ENCODE data around the gene SPIB.
"Not testable (repeated sequence)": the region's sequence is repeated elsewhere in the genome, so short reads cannot be mapped to it uniquely, and the experiment has no call there.

The SPIB gene

GRCh38 chr19:50432221-50433028, 13.7 kb downstream of the SPIB start, which contains the start of gene MYBPC2:
MYBPC2 (plus strand) TSS chr19:50432892; CDS start chr19:50432954, 62 bp downstream.
- ATAC-seq (ENCODE audit: low read depth) (no peak), DNase-seq (ENCODE audit: low spot score in 2 of 2) (no peak)
- H3K4me3 Mint-ChIP-seq, result peak within 1 kb of the TSS; percentile 86
- H3K27ac Mint-ChIP-seq, result peak within 1 kb of the TSS; percentile 95
- H3K9me3 Mint-ChIP-seq, result no peaks in the 10 kb centered on the region
- no peaks in the 10 kb centered on the region for H3K36me3 Mint-ChIP-seq
- H3K27me3 Mint-ChIP-seq, result no peaks in the 10 kb centered on the region
- H3K4me1 Mint-ChIP-seq, result peaks cover 50% of the 10 kb centered on the region

DNA sequence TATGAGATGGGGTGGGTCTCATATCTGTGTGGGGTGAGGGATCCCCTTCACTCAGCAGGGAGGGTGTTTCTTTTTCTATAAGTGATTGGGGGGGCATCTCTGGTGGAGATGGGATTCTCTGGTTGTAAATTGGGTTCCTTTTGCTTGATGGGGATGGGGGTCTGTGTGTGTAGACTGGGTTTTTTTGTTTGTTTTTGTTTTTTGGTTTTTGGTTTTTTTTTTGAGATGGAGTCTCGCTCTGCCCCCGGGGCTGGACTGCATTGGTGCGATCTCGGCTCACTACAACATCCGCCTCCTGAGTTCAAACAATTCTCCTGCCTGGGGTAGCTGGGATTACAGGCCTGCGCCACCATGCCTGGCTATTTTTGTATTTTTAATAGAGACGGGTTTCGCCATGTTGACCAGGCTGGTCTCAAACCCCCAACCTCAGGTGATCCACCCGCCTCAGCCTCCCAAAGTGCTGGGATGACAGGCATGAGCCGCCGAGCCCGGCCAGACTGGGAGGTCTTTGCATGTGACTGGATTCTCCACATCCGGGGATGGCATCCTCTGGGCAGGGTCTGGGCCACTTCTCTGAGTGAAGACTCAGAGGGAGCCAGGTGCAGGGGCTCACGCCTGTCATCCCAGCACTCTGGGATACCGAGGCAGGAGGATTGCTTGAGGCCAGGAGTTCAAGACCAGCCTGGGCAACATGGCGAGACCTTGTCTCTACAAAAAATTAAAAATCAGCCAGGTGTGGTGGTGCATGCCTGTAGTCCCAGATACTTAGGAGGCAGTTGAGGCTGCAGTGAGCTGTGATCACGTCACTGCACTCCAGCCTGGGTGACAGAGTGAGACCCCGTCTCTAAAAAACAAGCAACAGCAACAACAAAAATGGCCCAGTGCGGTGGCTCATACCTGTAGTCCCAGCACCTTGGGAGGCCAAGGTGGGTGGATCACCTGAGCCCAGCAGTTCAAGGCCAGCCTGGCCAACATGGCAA, 14.8 kb downstream of the SPIB start:
- DNase-seq (ENCODE audit: low spot score in 2 of 2), result no peak
- Mint-ChIP-seq H3K4me1 (peaks cover 52% of the 10 kb centered on the region), H3K4me3 (peak overlapping the region; percentile 82), H3K27me3 (no peaks in the 10 kb centered on the region), H3K36me3 (no peaks in the 10 kb centered on the region), H3K27ac (peak overlapping the region; percentile 95), H3K9me3 (peaks cover 3% of the 10 kb centered on the region)
- no peak for ATAC-seq (ENCODE audit: low read depth)

- H3K4me1 Mint-ChIP-seq, result peaks cover 44% of the 10 kb centered on the region
- DNase-seq (ENCODE audit: low spot score in 2 of 2) (no peak), ATAC-seq (ENCODE audit: low read depth) (no peak)
- H3K36me3 Mint-ChIP-seq, result no peaks in the 10 kb centered on the region
- no peaks in the 10 kb centered on the region for H3K27me3 Mint-ChIP-seq
- peaks cover 3% of the 10 kb centered on the region for H3K9me3 Mint-ChIP-seq
- H3K4me3 Mint-ChIP-seq, result peak overlapping the region; percentile 70
- H3K27ac Mint-ChIP-seq, result peak overlapping the region; percentile 73
These were observed 15.8 kb downstream of the SPIB start for GRCh38 chr19:50434525-50434924.

DNA sequence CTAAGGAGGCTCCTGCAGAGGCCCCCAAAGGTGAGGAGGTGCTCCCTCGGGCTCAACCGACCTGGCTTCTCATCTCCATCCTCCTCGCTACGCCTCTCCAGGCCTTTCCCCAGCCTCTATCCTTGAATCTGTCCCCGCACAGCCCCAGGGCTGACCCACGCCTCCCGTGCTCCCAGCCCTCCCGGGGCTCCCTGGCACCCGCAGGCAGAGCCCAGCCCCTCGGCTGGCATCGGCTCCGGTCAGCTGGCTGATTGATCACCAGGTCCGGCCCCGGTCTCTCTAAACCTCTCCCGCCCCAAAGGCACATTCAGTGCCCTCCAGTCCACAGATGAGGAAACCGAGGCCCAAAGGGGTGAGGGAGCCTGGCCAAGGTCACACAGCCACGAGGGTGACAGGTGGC, 16.5 kb downstream of the SPIB start:
- peak overlapping the region; percentile 30 for H3K27ac Mint-ChIP-seq
- no peaks in the 10 kb centered on the region for H3K27me3 Mint-ChIP-seq
- no peaks in the 10 kb centered on the region for H3K36me3 Mint-ChIP-seq
- DNase-seq (ENCODE audit: low spot score in 2 of 2), result no peak
- H3K9me3 Mint-ChIP-seq, result peaks cover 3% of the 10 kb centered on the region
- H3K4me1 Mint-ChIP-seq, result peaks cover 42% of the 10 kb centered on the region
- ATAC-seq (ENCODE audit: low read depth), result no peak
- no peak overlapping the region for H3K4me3 Mint-ChIP-seq

GRCh38 chr19:50435627-50436026, 16.9 kb downstream of the SPIB start:
- H3K27ac Mint-ChIP-seq, result peak overlapping the region; percentile 54
- H3K9me3 Mint-ChIP-seq, result peaks cover 3% of the 10 kb centered on the region
- ATAC-seq (ENCODE audit: low read depth) (no peak), DNase-seq (ENCODE audit: low spot score in 2 of 2) (no peak)
- H3K4me3 Mint-ChIP-seq, result no peak overlapping the region
- no peaks in the 10 kb centered on the region for H3K36me3 Mint-ChIP-seq
- H3K27me3 Mint-ChIP-seq, result no peaks in the 10 kb centered on the region
- H3K4me1 Mint-ChIP-seq, result peaks cover 42% of the 10 kb centered on the region

DNA sequence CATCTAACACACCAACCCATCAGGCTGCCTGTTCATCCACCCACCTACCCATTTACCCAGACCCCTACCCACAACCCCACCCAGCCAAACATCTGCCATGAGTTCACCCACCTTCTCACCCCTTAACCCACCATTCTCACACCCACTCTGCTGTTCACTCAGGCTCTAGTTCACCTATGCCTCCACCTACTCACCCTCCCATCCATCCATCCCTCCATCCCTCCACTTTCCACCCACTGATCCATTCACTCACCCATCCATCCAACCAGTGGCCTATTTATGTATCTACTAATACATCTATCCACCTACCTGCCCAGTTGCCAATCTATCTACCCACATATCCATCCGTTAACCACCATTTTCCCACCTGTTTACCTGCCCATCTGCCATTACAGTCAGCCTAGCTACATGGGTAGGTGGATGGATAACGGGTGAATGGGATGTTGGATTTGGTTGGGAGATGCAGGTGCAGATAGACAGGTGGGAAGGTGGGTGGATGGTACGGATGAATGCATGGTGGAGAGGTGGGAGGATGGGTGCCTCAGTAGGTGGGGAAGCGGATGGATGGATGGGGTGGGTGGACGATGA, 19.2 kb downstream of the SPIB start:
- peaks cover 29% of the 10 kb centered on the region for H3K4me1 Mint-ChIP-seq
- ATAC-seq (ENCODE audit: low read depth) (no peak), DNase-seq (ENCODE audit: low spot score in 2 of 2) (no peak)
- no peaks in the 10 kb centered on the region for H3K27me3 Mint-ChIP-seq
- H3K36me3 Mint-ChIP-seq, result no peaks in the 10 kb centered on the region
- H3K9me3 Mint-ChIP-seq, result peaks cover 3% of the 10 kb centered on the region
- H3K4me3 Mint-ChIP-seq, result no peak overlapping the region
- H3K27ac Mint-ChIP-seq, result no peak overlapping the region

DNA sequence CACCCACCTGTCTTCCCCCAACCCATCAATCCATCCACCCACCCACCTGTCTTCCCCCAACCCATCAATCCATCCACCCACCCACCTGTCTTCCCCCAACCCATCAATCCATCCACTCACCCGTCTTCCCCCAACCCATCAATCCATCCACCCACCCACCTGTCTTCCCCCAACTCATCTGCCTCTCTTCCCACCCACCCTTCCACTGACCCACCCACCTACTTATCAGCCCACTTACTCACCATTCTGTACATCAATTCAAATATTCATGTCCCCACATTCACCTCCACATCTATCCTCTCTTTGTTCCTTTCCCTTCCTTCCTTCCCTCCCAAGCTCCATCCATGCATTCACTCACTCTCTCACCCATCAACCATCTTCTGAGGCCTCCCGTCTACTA, 20.4 kb downstream of the SPIB start:
- not testable (repeated sequence) for ATAC-seq (ENCODE audit: low read depth)

GRCh38 chr19:50444059-50444458, 25.3 kb downstream of the SPIB start:
- H3K36me3 Mint-ChIP-seq, result no peaks in the 10 kb centered on the region
- H3K27me3 Mint-ChIP-seq, result peaks cover 4% of the 10 kb centered on the region
- H3K4me3 Mint-ChIP-seq, result no peak overlapping the region
- ATAC-seq (ENCODE audit: low read depth) (no peak), DNase-seq (ENCODE audit: low spot score in 2 of 2) (no peak)
- H3K9me3 Mint-ChIP-seq, result peaks cover 4% of the 10 kb centered on the region
- no peak overlapping the region for H3K27ac Mint-ChIP-seq
- peaks cover 7% of the 10 kb centered on the region for H3K4me1 Mint-ChIP-seq

More for the DNA sequence above, 20.4 kb downstream of the SPIB start:
- peaks cover 25% of the 10 kb centered on the region for H3K4me1 Mint-ChIP-seq
- not testable (repeated sequence) for H3K9me3 Mint-ChIP-seq; H3K27ac Mint-ChIP-seq; H3K27me3 Mint-ChIP-seq; H3K4me3 Mint-ChIP-seq; DNase-seq (ENCODE audit: low spot score in 2 of 2); H3K36me3 Mint-ChIP-seq

DNA sequence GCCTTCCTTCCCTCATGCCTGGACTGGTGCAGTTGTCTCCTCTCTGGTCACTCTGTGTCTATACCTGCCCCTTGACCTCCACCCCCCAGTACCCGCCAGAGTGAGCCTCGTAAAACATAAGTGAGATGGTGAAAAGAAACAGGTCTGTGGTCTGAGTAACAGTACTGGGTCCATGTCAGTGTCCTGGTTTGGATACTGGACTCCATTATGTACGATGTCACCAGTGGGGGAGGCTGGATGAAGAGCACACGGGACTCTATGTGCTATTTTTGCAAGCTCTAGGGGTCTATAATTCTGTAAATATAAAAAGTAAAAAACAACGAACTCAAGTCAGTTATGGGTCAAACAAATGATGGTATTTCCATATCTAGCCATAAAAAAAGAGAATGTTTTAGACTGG, 28.3 kb downstream of the SPIB start:
- peaks cover 4% of the 10 kb centered on the region for H3K27me3 Mint-ChIP-seq
- no peak overlapping the region for H3K4me3 Mint-ChIP-seq
- no peak overlapping the region for H3K27ac Mint-ChIP-seq
- H3K4me1 Mint-ChIP-seq, result peaks cover 5% of the 10 kb centered on the region
- H3K9me3 Mint-ChIP-seq, result peaks cover 4% of the 10 kb centered on the region
- H3K36me3 Mint-ChIP-seq, result no peaks in the 10 kb centered on the region
- DNase-seq (ENCODE audit: low spot score in 2 of 2), result no peak
- no peak for ATAC-seq (ENCODE audit: low read depth)

- Mint-ChIP-seq H3K27me3 (peaks cover 4% of the 10 kb centered on the region), H3K4me1 (peaks cover 5% of the 10 kb centered on the region), H3K36me3 (no peaks in the 10 kb centered on the region), H3K9me3 (peaks cover 4% of the 10 kb centered on the region), H3K27ac (no peak overlapping the region), H3K4me3 (no peak overlapping the region)
- DNase-seq (ENCODE audit: low spot score in 2 of 2) (no peak), ATAC-seq (ENCODE audit: low read depth) (no peak)
These were observed 29.0 kb downstream of the SPIB start for GRCh38 chr19:50447750-50448149.

- no peaks in the 10 kb centered on the region for H3K36me3 Mint-ChIP-seq
- no peak for DNase-seq (ENCODE audit: low spot score in 2 of 2)
- peaks cover under 1% of the 10 kb centered on the region for H3K27me3 Mint-ChIP-seq
These were observed 30.6 kb downstream of the SPIB start for GRCh38 chr19:50449236-50449899.

DNA sequence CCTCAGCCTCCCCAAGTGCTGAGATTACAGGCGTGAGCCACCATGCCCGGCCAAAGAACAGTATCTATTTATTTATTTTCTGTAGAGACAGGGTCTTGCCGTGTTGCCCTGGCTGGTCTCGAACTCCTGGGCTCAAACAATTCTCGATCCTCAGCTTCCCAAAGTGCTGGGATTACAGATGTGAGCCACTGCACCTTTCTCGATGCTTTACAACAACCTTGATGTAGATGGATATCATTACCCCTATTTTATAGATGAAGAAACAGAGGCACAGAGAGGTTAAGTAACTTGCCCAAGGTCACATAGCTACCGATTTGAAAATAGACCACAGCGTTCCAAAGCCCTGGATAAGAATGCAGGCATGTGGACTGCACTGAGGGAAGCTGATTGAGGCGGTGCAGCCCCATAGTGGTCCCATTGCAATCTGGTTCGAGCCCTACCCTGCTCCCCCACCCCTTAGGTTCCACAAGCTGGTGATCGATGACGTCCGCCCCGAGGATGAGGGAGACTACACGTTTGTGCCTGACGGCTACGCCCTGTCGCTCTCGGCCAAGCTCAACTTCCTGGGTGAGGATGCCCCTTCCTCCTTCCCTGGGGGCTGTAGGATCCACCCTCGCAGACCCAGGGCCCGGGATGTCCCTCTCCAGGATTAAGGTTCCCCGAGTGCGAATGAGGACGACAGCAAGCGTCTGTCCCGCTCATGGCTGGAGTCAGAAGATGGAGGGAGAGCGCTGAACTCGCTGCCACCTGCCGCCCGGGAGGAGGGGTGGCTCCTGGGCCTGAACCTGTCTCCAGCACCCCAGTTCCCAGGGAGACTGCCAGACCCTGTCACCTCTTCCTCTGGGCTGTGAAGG, 31.9 kb downstream of the SPIB start:
- Mint-ChIP-seq H3K36me3 (no peaks in the 10 kb centered on the region), H3K27ac (no peak overlapping the region), H3K4me1 (no peaks in the 10 kb centered on the region), H3K9me3 (no peaks in the 10 kb centered on the region), H3K27me3 (no peaks in the 10 kb centered on the region), H3K4me3 (no peak overlapping the region)
- DNase-seq (ENCODE audit: low spot score in 2 of 2) (no peak), ATAC-seq (ENCODE audit: low read depth) (no peak)

More at GRCh38 chr19:50449236-50449899, 30.6 kb downstream of the SPIB start:
- no peaks in the 10 kb centered on the region for H3K9me3 Mint-ChIP-seq
- no peaks in the 10 kb centered on the region for H3K4me1 Mint-ChIP-seq
- no peak overlapping the region for H3K4me3 Mint-ChIP-seq
- no peak for ATAC-seq (ENCODE audit: low read depth)
- H3K27ac Mint-ChIP-seq, result no peak overlapping the region

DNA sequence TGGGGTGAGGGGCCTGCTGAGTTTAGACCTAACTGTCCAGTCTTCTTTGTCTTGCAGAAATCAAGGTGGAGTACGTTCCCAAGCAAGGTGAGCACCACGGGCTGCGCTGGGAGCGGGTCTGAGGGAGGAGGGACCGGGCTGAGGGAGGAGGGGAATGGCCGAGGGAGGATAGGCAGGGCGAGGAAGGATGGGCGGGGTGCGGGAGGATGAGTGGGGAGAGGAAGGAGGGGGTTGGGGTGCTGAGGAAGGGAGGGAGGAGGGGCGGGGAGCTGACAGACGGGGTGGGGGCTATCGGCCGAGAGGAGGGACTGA, 32.4 kb downstream of the SPIB start:
- Mint-ChIP-seq H3K27me3 (no peaks in the 10 kb centered on the region), H3K27ac (no peak overlapping the region), H3K4me3 (no peak overlapping the region), H3K4me1 (peaks cover 3% of the 10 kb centered on the region), H3K36me3 (no peaks in the 10 kb centered on the region), H3K9me3 (peaks cover 2% of the 10 kb centered on the region)
- DNase-seq (ENCODE audit: low spot score in 2 of 2) (no peak), ATAC-seq (ENCODE audit: low read depth) (no peak)

Data from memory B cell (primary cell).